ENCODE measurements around the gene CRTC2. TPM values are rescaled to one million over a fixed set of nuclear protein-coding genes. Genes with fewer than 3 reads are reported as not detected.

Gene CRTC2
- total RNA-seq, 2 experiments from 2014 or later, result 147 to 152 TPM

GRCh38 chr1:153933430-153933829 is 25.0 kb downstream of the CRTC2 start:
- intact Hi-C loops (cut with DNase I, micrococcal nuclease), result no loop called here
- TF ChIP-seq CTCF (IDR thresholded peaks at IDR 0.05), result no peak
- H3K4me3 Mint-ChIP-seq, result no peak overlapping the region
- no peaks in the 10 kb centered on the region for H3K9me3 ChIP-seq (ENCODE audit: control insufficient read depth in 1 of 2, insufficient read depth in 1 of 2, low read length in 2 of 2)
- POLR2A ChIA-PET, result interaction anchor here (1.3 to 3.8 kb wide), 2 partner anchors 10 to 11 kb away, joined by 6 to 15 read pairs; partner anchors contain the start of gene GATAD2B
- no peak overlapping the region for H3K27ac Mint-ChIP-seq
- no peaks in the 10 kb centered on the region for H3K4me1 ChIP-seq (ENCODE audit: insufficient read depth, low read length)
- peaks cover 73% of the 10 kb centered on the region for H3K36me3 Mint-ChIP-seq (ENCODE audit: low read depth)
- no peak for ATAC-seq (ENCODE audit: poor library complexity)
- no peak overlapping the region for H3K27ac ChIP-seq (ENCODE audit: low read depth in 1 of 2, low read length in 2 of 2)
- no peak for DNase-seq
- H3K4me1 Mint-ChIP-seq (ENCODE audit: low read depth), result peaks cover 4% of the 10 kb centered on the region
- no peaks in the 10 kb centered on the region for H3K27me3 ChIP-seq (ENCODE audit: control insufficient read depth in 1 of 2, insufficient read depth in 2 of 2, low read length in 2 of 2)
- CTCF ChIA-PET, result no interaction called here
- no peaks in the 10 kb centered on the region for H3K9me3 Mint-ChIP-seq
- peaks cover 81% of the 10 kb centered on the region for H3K36me3 ChIP-seq (ENCODE audit: insufficient read depth, low read length)
- no peaks in the 10 kb centered on the region for H3K27me3 Mint-ChIP-seq
- H3K4me3 ChIP-seq (ENCODE audit: low read length), result no peak overlapping the region

GRCh38 chr1:153932156-153933131 is 26.0 kb downstream of the CRTC2 start:
- POLR2A ChIA-PET, result interaction anchor here (3.8 kb wide), 1 partner anchor 12 kb away, joined by 15 read pairs; no protein-coding TSS in a partner anchor
- H3K36me3 ChIP-seq (ENCODE audit: insufficient read depth, low read length), result peaks cover 75% of the 10 kb centered on the region
- Mint-ChIP-seq H3K4me1 (ENCODE audit: low read depth) (peaks cover 10% of the 10 kb centered on the region), H3K4me3 (no peak overlapping the region), H3K27me3 (no peaks in the 10 kb centered on the region), H3K27ac (no peak overlapping the region), H3K36me3 (ENCODE audit: low read depth) (peaks cover 63% of the 10 kb centered on the region), H3K9me3 (no peaks in the 10 kb centered on the region)
- intact Hi-C loops (cut with DNase I, micrococcal nuclease), result no loop called here
- no peaks in the 10 kb centered on the region for H3K27me3 ChIP-seq (ENCODE audit: control insufficient read depth in 1 of 2, insufficient read depth in 2 of 2, low read length in 2 of 2)
- no peak overlapping the region for H3K4me3 ChIP-seq (ENCODE audit: low read length)
- CTCF ChIA-PET, result interaction anchor here (0.7 kb wide), 1 partner anchor 400 kb away, joined by 3 read pairs; no protein-coding TSS in a partner anchor
- H3K27ac ChIP-seq (ENCODE audit: low read depth in 1 of 2, low read length in 2 of 2), result no peak overlapping the region
- no peak for ATAC-seq (ENCODE audit: poor library complexity)
- TF ChIP-seq CTCF (IDR thresholded peaks at IDR 0.05), result no peak
- no peak for DNase-seq
- H3K4me1 ChIP-seq (ENCODE audit: insufficient read depth, low read length), result no peaks in the 10 kb centered on the region
- H3K9me3 ChIP-seq (ENCODE audit: control insufficient read depth in 1 of 2, insufficient read depth in 1 of 2, low read length in 2 of 2), result no peaks in the 10 kb centered on the region

GRCh38 chr1:153929981-153930948 is 28.1 kb downstream of the CRTC2 start:
- Histone ChIP-seq H3K4me3 (ENCODE audit: low read length) (no peak overlapping the region), H3K36me3 (ENCODE audit: insufficient read depth, low read length) (peaks cover 55% of the 10 kb centered on the region), H3K27ac (ENCODE audit: low read depth in 1 of 2, low read length in 2 of 2) (no peak overlapping the region), H3K4me1 (ENCODE audit: insufficient read depth, low read length) (no peaks in the 10 kb centered on the region), H3K9me3 (ENCODE audit: control insufficient read depth in 1 of 2, insufficient read depth in 1 of 2, low read length in 2 of 2) (no peaks in the 10 kb centered on the region), H3K27me3 (ENCODE audit: control insufficient read depth in 1 of 2, insufficient read depth in 2 of 2, low read length in 2 of 2) (no peaks in the 10 kb centered on the region)
- TF ChIP-seq CTCF (IDR thresholded peaks at IDR 0.05), result no peak
- no peak for ATAC-seq (ENCODE audit: poor library complexity)
- intact Hi-C loops (cut with DNase I, micrococcal nuclease), result loop anchor here in 1 of 2 experiments (10.0 kb wide), 2 partner anchors 255 to 295 kb away; partner anchors contain the start of genes ILF2, NPR1 and UBAP2L
- H3K4me1 Mint-ChIP-seq (ENCODE audit: low read depth), result peaks cover 10% of the 10 kb centered on the region
- H3K4me3 Mint-ChIP-seq, result no peak overlapping the region
- DNase-seq, result no peak
- H3K27ac Mint-ChIP-seq, result no peak overlapping the region
- peaks cover 41% of the 10 kb centered on the region for H3K36me3 Mint-ChIP-seq (ENCODE audit: low read depth)
- CTCF ChIA-PET, result interaction anchor here (0.8 kb wide), 1 partner anchor 15 kb away, joined by 3 read pairs; no protein-coding TSS in a partner anchor
- no peaks in the 10 kb centered on the region for H3K27me3 Mint-ChIP-seq
- POLR2A ChIA-PET, result interaction anchor here (1.0 to 2.3 kb wide), 2 partner anchors 15 to 28 kb away, joined by 3 to 12 read pairs; partner anchors contain the start of genes CRTC2 and DENND4B
- no peaks in the 10 kb centered on the region for H3K9me3 Mint-ChIP-seq

All from CD4-positive, alpha-beta T cell (primary cell).